HepG2 (cell line): Measurements from ENCODE around the gene APOD. TPM values are rescaled to one million over a fixed set of nuclear protein-coding genes. Genes with fewer than 3 reads are reported as not detected.

Experiments used
- ATAC-seq: fragments of 200-7000 bp; cut with Tn5 transposase; 3 replicates; pipeline ENCODE4 v1.9.1; 2020; ENCODE audit warnings: mild to moderate bottlenecking, moderate library complexity
- BruUV-seq: library from RNA; stranded (reverse); fragments of 400-500 nt; replicated peaks from 2 replicates; lab custom pipeline; 2021; lab: Mats Ljungman, UMichigan
- CTCF ChIA-PET: fragments of 300-600 bp; formaldehyde crosslinking; extraction: SDS; loops from one replicate; lab custom pipeline; 2021; ENCODE audit warnings: low total read pairs, inconsistent platforms, low intra/inter-chr PET ratio; lab: Yijun Ruan, JAX
- POLR2A ChIA-PET: fragments of 350-600 bp; sonication (Branson Sonifier 250); formaldehyde crosslinking; loops from one replicate; lab custom pipeline; 2020; ENCODE audit warnings: antibody characterized with exemption, inconsistent platforms; lab: Yijun Ruan, JAX
- DNase-seq: peaks from one replicate; pipeline ENCODE4 v3.0.0-alpha.2; 2015; ENCODE audit warnings: low spot score
- FAIRE-seq: peaks from 3 replicates; lab custom pipeline; 2011; peaks lifted over from hg19 to GRCh38; lab: Jason Lieb, UNC
- H2AFZ ChIP-seq: one replicate; pipeline ENCODE4 v1.6.1; 2011; ENCODE audit warnings: low read length, inconsistent platforms
- H3K27ac ChIP-seq: fragments of 300-600 bp; 3 replicates; pipeline ENCODE4 v1.8.0; 2011; ENCODE audit warnings: mixed run types, mild to moderate bottlenecking, mixed read lengths, low read length, inconsistent platforms; ENCODE audit not compliant: insufficient read depth; ENCODE audit errors: extremely low read length
- H3K27me3 ChIP-seq, 2 experiments: fragments of 200-600 bp in 1 of 2; 2 replicates in 1 of 2; 3 replicates in 1 of 2; pipeline versions ENCODE4 v1.6.0 to v1.8.0; 2011; ENCODE audit warnings: low read length in 2 of 2, mild to moderate bottlenecking in 2 of 2, moderate library complexity in 2 of 2, inconsistent platforms in 1 of 2; ENCODE audit not compliant: insufficient read depth in 2 of 2, control insufficient read depth in 1 of 2
- H3K36me3 ChIP-seq, 2 experiments: fragments of 200-600 bp in 1 of 2; replicated peaks in 1 of 2; 2 replicates in 1 of 2; 3 replicates in 1 of 2; pipeline versions ENCODE4 v1.5.1 to v1.8.0; 2011; ENCODE audit warnings: low read length in 2 of 2, inconsistent platforms in 1 of 2; ENCODE audit not compliant: insufficient read depth in 2 of 2, control insufficient read depth in 1 of 2
- H3K4me1 ChIP-seq: 2 replicates; pipeline ENCODE4 v1.5.1; 2012; ENCODE audit warnings: low read length, inconsistent platforms; ENCODE audit not compliant: insufficient read depth
- H3K4me2 ChIP-seq: 2 replicates; pipeline ENCODE4 v1.6.0; 2011; ENCODE audit warnings: low read depth, low read length, inconsistent platforms
- H3K4me3 ChIP-seq, 3 experiments: fragments of 200-600 bp in 1 of 3; sonication (generic), shearing (Covaris generic) in 1 of 3; replicated peaks in 1 of 3; 2 replicates each; pipeline ENCODE4 v1.5.1; 2011 to 2016; ENCODE audit warnings: low read length in 3 of 3, inconsistent platforms in 2 of 3, low read depth in 2 of 3, mild to moderate bottlenecking in 2 of 3, control low read depth in 1 of 3, mixed read lengths in 1 of 3; ENCODE audit not compliant: insufficient read depth in 1 of 3
- H3K79me2 ChIP-seq: one replicate; pipeline ENCODE4 v1.6.1; 2011; ENCODE audit warnings: low read length, inconsistent platforms; ENCODE audit not compliant: insufficient read depth
- H3K9ac ChIP-seq: 2 replicates; pipeline ENCODE4 v1.6.0; 2011; ENCODE audit warnings: mild to moderate bottlenecking, low read depth, low read length, inconsistent platforms; ENCODE audit not compliant: insufficient read depth
- H3K9me3 ChIP-seq: 2 replicates; pipeline ENCODE4 v1.5.1; 2012; ENCODE audit warnings: mild to moderate bottlenecking, low read length
- H4K20me1 ChIP-seq: 2 replicates; pipeline ENCODE4 v1.6.0; 2011; ENCODE audit warnings: inconsistent platforms, mild to moderate bottlenecking, low read length, moderate library complexity; ENCODE audit not compliant: insufficient read depth
- ASH2L ChIP-seq: fragments of 300-600, 200-600 bp; sonication (generic); IDR thresholded peaks from 2 replicates; pipeline ENCODE4 v1.7.0; 2017; ENCODE audit warnings: low read depth, mild to moderate bottlenecking, moderate library complexity, mixed read lengths, low read length; ENCODE audit not compliant: insufficient read length
- CREB1 ChIP-seq, 2 experiments: fragments of 450-650 bp in 1 of 2; IDR thresholded peaks; 2 replicates each; pipeline ENCODE4 v1.6.1; 2016 to 2017; ENCODE audit warnings: control low read depth in 1 of 2, mild to moderate bottlenecking in 1 of 2, missing compliant biosample characterization in 1 of 2, missing genetic modification characterization in 1 of 2
- IRF1 ChIP-seq: sonication (generic); formaldehyde crosslinking; IDR thresholded peaks from 2 replicates; pipeline ENCODE4 v1.4.0; 2020; ENCODE audit warnings: low read depth, mild to moderate bottlenecking, missing genetic modification reagents
- MXI1 ChIP-seq: IDR thresholded peaks from 3 replicates; pipeline ENCODE4 v1.6.1; 2012; ENCODE audit warnings: low read depth, low read length, inconsistent platforms, borderline replicate concordance
- SAP130 ChIP-seq: IDR thresholded peaks from 2 replicates; pipeline ENCODE4 v1.6.1; 2016; ENCODE audit warnings: low read depth
- TFE3 ChIP-seq: IDR thresholded peaks from 2 replicates; pipeline ENCODE4 v1.6.1; 2016
- THAP8 ChIP-seq: sonication (generic); formaldehyde crosslinking; IDR thresholded peaks from 2 replicates; pipeline ENCODE4 v1.5.1; 2020; ENCODE audit warnings: missing genetic modification reagents, mild to moderate bottlenecking, borderline replicate concordance
- ZFP91 ChIP-seq: sonication (generic); formaldehyde crosslinking; IDR thresholded peaks from 2 replicates; pipeline ENCODE4 v1.9.0; 2022; ENCODE audit warnings: missing genetic modification reagents, mild to moderate bottlenecking, borderline replicate concordance
- ZNF205 ChIP-seq: IDR thresholded peaks from 2 replicates; pipeline ENCODE4 v1.6.1; 2018; ENCODE audit warnings: missing biosample characterization, missing genetic modification reagents
- ZNF777 ChIP-seq: sonication (generic); formaldehyde crosslinking; IDR thresholded peaks from 2 replicates; pipeline ENCODE4 v1.4.0; 2020; ENCODE audit warnings: missing genetic modification reagents
- WGBS: methylation state at CpG from one replicate; pipeline ENCODE4 v1.1.6; 2017; ENCODE audit warnings: low lambda C conversion rate; 5-methylcytosine and 5-hydroxymethylcytosine counted together
- in situ Hi-C: cut with HindIII; loops from 2 replicates; pipeline ENCODE4 v1.10.0; 2017; ENCODE audit warnings: low pct_unique_long_range_greater_than_20kb; ENCODE audit not compliant: extremely low pct_ligation_motif_present
- intact Hi-C: fragments of 100-400 bp; cut with micrococcal nuclease; formaldehyde crosslinking; loops from one replicate; pipeline ENCODE4 v1.10.0; 2022; ENCODE audit not compliant: unreplicated experiment
- polyA plus RNA-seq, 8 experiments: library from polyadenylated mRNA; depleted of rRNA in 3 of 8; stranded (reverse) in 7 of 8; unstranded in 1 of 8; fragments of >200 nt; fragmentation: Illumina TruSeq in 4 of 8; extraction: Trizol in 4 of 8; gene quantifications; 2 replicates each; pipeline versions ENCODE4 v1.2.1 to v1.2.3, GENCODE V29; 2011 to 2016; ENCODE audit warnings: low read depth in 4 of 8, missing spikeins in 1 of 8, mixed read lengths in 1 of 8; ENCODE audit not compliant: insufficient read depth in 1 of 8
- total RNA-seq, 5 experiments: library from RNA; depleted of rRNA; stranded (reverse); fragments of >200 nt; fragmentation: Illumina TruSeq; extraction: Trizol; gene quantifications; 2 replicates each; pipeline ENCODE4 v1.2.3, GENCODE V29; 2016; ENCODE audit warnings: low read depth in 1 of 5
- TF ChIP-seq, protein P1 (sequence below): sonication (generic); formaldehyde crosslinking; IDR thresholded peaks from 2 replicates; pipeline ENCODE4 v1.4.0; 2020; ENCODE audit warnings: missing genetic modification reagents, borderline replicate concordance

The APOD gene
- total and polyA plus RNA-seq, 2 of the 13 experiments (the other 11 are each of a cell fraction or from before 2014, with no cell fraction given), result not detected

- 0 out of 2 replicates have a peak, but pooled peaks have one; percentile 6 for TF ChIP-seq TFE3 (CRISPR knock-in tag)
- no peak for TF ChIP-seq SAP130 (CRISPR knock-in tag)
These were observed 39.6 kb downstream of the APOD start (continued) for GRCh38 chr3:195544230-195544536.

- no peak for FAIRE-seq
- ChIA-PET POLR2A (interaction anchor here (0.6 to 3.1 kb wide), 12 partner anchors 9 to 929 kb away, joined by 3 to 22 read pairs (median 4); partner anchors contain the start of genes ACAP2, LSG1 and XXYLT1), CTCF (no interaction called here)
- intact Hi-C loops (loop anchor here (5.0 to 10.0 kb wide), 2 partner anchors 271 to 1419 kb away; partner anchors contain the start of gene XXYLT1), in situ Hi-C loops (no loop called here)
- Histone ChIP-seq H2AFZ (peak overlapping the region; percentile 80), H3K9me3 (no peaks in the 10 kb centered on the region), H3K27ac (peak overlapping the region; percentile 85), H3K4me2 (peak overlapping the region; percentile 84), H3K27me3 (no peaks in the 10 kb centered on the region; a peak in 1 of 5 replicates), H3K36me3 (no peaks in the 10 kb centered on the region), H3K79me2 (peaks cover 39% of the 10 kb centered on the region), H4K20me1 (peaks cover 25% of the 10 kb centered on the region), H3K4me3 (peak overlapping the region; percentile 78 to 91 (median 87)), H3K4me1 (peaks cover 78% of the 10 kb centered on the region), H3K9ac (peak overlapping the region; percentile 90)
- DNase-seq, result peak; percentile 73
- TSS peak; percentile 75 for BruUV-seq
- peak; percentile 79 for ATAC-seq
- WGBS, result 3% methylated on average over 21 of the region's 38 CpGs
- TF ChIP-seq CREB1 (IDR thresholded peaks at IDR 0.05) (peak; percentile 95), CREB1 (CRISPR knock-in tag; IDR thresholded peaks at IDR 0.05) (0 out of 2 replicates have a peak, but pooled peaks have one; percentile 4), ZFP91 (CRISPR knock-in tag) (peak; percentile 26; the same call in 1 of the 2 replicates), THAP8 (0 out of 2 replicates have a peak, but pooled peaks have one; percentile 83), MXI1 (0 out of 3 replicates have a peak, but pooled peaks have one; percentile 42), ZNF777 (CRISPR knock-in tag) (peak; percentile 96), ZNF205 (CRISPR knock-in tag) (0 out of 2 replicates have a peak, but pooled peaks have one; percentile 24), ASH2L (peak; percentile 26), IRF1 (no peak)
- TF ChIP-seq, protein P1, sequence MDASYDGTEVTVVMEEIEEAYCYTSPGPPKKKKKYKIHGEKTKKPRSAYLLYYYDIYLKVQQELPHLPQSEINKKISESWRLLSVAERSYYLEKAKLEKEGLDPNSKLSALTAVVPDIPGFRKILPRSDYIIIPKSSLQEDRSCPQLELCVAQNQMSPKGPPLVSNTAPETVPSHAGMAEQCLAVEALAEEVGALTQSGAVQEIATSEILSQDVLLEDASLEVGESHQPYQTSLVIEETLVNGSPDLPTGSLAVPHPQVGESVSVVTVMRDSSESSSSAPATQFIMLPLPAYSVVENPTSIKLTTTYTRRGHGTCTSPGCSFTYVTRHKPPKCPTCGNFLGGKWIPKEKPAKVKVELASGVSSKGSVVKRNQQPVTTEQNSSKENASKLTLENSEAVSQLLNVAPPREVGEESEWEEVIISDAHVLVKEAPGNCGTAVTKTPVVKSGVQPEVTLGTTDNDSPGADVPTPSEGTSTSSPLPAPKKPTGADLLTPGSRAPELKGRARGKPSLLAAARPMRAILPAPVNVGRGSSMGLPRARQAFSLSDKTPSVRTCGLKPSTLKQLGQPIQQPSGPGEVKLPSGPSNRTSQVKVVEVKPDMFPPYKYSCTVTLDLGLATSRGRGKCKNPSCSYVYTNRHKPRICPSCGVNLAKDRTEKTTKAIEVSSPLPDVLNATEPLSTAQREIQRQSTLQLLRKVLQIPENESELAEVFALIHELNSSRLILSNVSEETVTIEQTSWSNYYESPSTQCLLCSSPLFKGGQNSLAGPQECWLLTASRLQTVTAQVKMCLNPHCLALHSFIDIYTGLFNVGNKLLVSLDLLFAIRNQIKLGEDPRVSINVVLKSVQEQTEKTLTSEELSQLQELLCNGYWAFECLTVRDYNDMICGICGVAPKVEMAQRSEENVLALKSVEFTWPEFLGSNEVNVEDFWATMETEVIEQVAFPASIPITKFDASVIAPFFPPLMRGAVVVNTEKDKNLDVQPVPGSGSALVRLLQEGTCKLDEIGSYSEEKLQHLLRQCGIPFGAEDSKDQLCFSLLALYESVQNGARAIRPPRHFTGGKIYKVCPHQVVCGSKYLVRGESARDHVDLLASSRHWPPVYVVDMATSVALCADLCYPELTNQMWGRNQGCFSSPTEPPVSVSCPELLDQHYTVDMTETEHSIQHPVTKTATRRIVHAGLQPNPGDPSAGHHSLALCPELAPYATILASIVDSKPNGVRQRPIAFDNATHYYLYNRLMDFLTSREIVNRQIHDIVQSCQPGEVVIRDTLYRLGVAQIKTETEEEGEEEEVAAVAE (CRISPR knock-in tag), result 0 out of 2 replicates have a peak, but pooled peaks have one; percentile 24
These were observed 40.1 kb downstream of the APOD start for GRCh38 chr3:195543500-195544229.
